HUDEP-2 (cell line): ENCODE data around the gene BCAR1.
"Not testable (repeated sequence)": the region's sequence is repeated elsewhere in the genome, so short reads cannot be mapped to it uniquely, and the experiment has no call there.

Experiments
- DNase-seq, 76 experiments: peaks; one replicate each; lab custom pipeline; 2025; ENCODE audit not compliant: unreplicated experiment in 76 of 76; lab: John Stamatoyannopoulos, UW

Gene BCAR1

GRCh38 chr16:75251280-75252048 is at the start of gene BCAR1:
TSS of gene BCAR1 (minus strand) at chr16:75251624. CDS start at chr16:75251482, 142 bp downstream.
- DNase-seq, result peak in 66 of 76 experiments; percentile 17 to 82 (median 67)

GRCh38 chr16:75298267-75298666 is 46.8 kb upstream of the BCAR1 start:
- DNase-seq, result no peak

- peak in 31 of 76 experiments; percentile 6 to 63 (median 36) for DNase-seq
Observed at GRCh38 chr16:75296606-75297005, 45.2 kb upstream of the BCAR1 start.

DNA sequence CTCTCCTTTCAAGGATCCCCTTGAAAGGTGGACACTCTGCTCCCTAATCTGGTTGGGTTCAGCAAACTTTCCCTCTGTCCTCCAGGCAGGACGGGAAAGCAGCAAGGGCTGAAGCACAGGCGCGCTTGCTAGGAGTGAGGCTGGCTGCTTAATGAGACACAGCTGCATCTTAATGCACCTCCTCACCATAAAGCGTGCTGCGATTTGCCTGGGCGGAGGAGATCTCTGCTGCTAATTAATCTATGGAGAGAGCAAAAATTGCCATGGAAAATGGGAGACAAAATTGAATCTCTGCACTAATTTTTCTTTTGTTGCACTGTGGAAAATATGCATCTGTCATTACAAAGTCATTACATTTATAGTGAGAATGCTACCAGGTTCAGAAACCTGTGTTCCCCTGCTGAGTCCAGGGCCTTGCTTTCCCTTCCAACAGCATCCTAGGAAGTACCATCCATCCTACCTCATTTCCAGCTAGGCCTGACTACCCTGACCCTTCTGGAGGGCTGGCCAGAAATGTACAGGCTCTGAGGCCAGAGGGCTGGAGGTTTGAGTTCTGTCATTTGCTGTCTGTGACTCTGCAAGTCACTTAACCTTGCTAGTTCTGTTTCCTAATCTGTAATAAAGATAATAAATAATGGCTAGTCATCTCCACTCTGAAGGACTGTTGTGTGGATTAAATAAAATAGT is 43.5 kb upstream of the BCAR1 start:
- no peak for DNase-seq

- DNase-seq, result no peak
Observed at GRCh38 chr16:75293772-75294171, 42.3 kb upstream of the BCAR1 start.

- no peak for DNase-seq
Observed at GRCh38 chr16:75293173-75293572, 41.7 kb upstream of the BCAR1 start.

- DNase-seq, result peak in 5 of 76 experiments; percentile 7 to 44 (median 17)
Observed at GRCh38 chr16:75292691-75293090, 41.3 kb upstream of the BCAR1 start.

DNA sequence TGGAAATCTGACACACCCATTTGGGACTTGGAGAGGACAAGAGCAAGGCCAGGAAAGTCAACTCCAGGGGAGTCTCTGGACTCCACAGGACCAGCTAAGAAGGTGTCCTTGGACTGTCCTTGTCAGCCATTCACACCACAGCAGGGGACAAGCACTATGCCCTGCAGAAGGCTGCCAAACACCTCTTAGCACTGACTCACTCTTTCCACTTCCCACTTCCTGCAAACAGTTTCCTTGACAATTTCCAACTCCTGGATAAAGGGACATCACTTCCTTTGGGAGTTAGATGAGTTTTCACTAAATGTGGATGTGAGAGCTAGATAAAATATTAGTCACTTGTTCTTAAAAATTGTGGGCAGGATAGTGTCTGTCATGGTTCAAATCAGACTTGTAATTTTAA is 37.8 kb upstream of the BCAR1 start:
- peak in 18 of 76 experiments; percentile 10 to 56 (median 31) for DNase-seq

DNA sequence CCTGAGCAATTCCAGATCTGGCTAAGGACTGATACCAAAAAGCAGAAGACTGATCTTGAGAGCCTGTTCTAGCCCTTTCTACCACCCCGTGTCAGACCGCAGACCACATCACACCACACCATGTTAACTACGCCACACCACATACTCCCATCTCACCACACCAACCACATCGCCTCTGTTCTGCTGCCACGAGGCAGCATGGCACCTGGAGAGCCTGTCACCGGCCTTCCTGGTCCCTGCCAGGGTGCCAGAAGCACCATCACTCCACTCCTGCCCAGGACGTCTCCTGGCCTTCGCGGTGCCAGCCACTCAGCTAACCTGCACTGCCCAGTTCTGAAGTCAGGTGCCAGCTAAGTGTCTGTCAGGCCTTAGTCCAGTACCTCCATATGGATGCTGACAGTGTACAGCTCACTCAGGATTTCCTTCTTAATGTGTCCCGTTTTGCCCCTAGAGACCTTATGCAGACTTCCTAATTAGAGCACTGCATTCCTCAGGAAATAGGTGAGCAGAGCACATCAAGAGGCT is 37.2 kb upstream of the BCAR1 start:
- DNase-seq, result peak in 60 of 76 experiments; percentile 33 to 86 (median 66)

- peak in 74 of 76 experiments; percentile 28 to 89 (median 78) for DNase-seq
Observed at GRCh38 chr16:75288181-75288580, 36.8 kb upstream of the BCAR1 start.

DNA sequence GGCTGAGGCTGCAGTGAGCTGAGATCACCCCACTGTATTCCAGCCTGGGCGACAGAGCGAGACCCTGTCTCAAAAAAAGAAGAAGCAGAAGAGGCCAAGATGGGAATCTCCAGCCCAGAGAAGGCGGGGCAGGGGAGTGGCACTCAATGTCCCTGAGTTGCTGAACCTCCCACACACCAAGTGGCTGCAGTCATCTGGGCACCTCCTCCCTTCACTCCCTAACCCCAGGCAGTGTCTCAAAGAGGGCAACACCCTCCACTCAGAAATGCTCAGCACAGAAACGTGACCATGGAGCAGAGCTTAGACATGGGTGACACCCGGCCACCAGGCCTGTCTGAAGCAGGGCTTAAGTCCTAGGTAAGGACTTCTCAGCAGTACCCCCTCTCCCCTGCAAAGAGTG is 36.3 kb upstream of the BCAR1 start:
- DNase-seq, result peak in 75 of 76 experiments; percentile 23 to 95 (median 87)

GRCh38 chr16:75286389-75286788 is 35.0 kb upstream of the BCAR1 start:
- DNase-seq, result peak in 1 of 76 experiments; percentile 9

GRCh38 chr16:75282466-75283281 is 31.2 kb upstream of the BCAR1 start:
- no peak for DNase-seq

GRCh38 chr16:75281826-75282225 is 30.4 kb upstream of the BCAR1 start:
- no peak for DNase-seq

- not testable (repeated sequence) for DNase-seq
Observed at GRCh38 chr16:75281009-75281408, 29.6 kb upstream of the BCAR1 start.

DNA sequence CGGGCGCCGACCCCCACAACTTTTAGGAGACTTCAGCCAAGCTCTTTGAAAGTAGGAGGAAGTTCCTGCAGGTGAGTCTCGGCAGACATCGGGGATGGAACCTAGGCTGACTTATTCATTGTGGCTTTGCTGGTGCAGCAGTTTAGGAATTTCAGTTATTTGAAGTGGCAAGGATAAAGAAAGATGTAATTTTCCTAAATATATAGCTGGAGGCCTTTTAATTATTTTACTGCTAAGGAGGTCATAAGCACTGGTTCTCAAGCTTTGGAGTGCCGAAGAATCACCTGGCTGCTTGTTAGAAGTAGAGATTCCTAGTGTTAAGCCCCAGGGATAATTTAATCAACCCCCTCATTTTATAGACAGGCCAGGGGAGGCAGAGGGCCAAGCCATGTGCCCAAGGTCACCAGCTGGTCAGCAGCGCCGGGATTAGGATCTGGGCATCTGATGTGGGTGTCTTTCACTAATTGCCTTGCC is 28.9 kb upstream of the BCAR1 start:
- DNase-seq, result no peak

DNA sequence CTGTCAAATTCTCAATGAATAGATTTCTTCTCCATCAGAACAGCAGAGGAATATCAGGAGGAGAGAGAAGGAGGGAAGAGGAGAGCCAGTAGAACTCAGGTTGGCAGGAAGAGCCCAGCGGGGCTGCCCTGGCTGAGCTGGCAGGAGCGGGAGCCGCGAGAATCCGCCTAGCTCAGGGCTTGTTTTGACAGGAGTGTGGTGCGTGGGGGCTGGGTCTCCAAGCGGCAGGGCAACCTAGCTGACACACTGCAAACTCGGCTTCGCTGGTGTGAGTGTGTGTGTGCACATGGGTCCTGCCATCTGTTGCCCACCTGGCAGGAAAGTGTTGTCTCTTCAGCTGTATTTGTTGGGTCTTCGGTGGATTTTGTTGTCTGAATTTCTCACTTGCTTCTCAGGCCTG is 27.9 kb upstream of the BCAR1 start:
- DNase-seq, result no peak

DNA sequence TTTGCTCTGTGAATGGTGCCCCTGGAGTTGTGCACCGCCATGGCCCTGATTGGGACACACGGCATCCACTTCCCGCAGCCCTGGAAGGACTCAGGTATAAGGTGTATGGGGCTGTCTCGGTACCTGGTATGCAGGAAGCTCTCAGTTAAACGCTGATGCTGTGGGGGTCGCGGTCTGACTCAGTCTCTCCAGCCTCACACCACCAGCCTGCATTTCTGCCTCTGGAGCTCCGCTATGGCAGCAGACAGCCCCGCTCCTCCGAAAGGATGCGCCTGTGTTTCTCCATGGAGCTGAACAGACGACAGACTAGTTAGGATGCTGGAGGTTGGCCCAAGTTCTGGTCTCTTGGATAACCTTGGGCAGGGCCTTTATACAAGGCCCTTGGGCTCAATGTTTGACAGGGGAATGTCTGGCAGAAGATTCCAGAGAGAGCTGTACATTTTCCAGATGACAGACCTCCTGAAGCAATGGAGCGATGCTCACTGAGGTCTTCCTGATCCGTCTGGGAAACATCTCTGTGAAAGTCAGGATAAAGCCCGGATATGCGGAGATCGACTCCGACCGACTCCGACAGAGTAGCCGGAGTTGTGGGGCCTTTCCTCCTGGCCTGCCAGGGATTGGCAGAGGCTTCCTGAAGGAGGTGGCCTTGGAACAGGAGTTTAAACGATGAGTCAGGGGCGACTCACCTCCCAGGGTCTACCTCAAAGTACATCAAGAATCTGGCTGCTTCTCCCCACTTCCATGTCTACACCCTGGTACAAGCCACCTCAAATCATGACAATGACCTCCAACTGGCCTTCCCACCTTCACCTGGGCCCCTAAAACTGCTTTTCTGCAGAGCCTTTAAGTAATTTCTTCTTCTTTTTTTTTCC is 21.9 kb upstream of the BCAR1 start:
- DNase-seq, result no peak

- DNase-seq, result not testable (repeated sequence)
Observed at GRCh38 chr16:75272629-75273028, 21.2 kb upstream of the BCAR1 start.

DNA sequence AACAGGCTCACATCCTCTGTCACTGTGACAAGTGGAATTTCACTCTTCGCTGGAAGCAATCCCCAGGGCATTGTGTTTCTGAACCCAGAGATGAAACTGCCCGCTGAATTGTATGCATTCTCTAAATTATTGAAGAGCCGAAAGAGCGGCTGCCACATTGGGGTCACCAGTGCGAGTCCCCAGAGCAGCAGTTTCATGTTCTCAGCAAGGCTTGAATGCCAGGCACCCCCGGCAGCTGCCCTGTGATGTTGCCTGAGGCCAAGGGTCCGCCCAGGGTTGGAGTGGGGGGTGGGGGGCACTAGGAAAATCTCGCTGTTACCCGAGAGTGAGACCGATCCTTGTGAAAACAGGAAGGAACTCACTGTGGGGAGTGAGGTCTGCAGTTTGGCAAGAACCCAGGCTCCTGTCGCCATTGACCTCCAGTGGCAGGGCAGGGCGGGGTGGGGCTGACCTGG is 20.7 kb upstream of the BCAR1 start:
- no peak for DNase-seq
